ENCODE results near the gene SSBP3. TPM values are rescaled to one million over a fixed set of nuclear protein-coding genes. Genes with fewer than 3 reads are reported as not detected.

The SSBP3 gene
- total RNA-seq, 2 donors from 2014 or later: 59.0 to 92.1 TPM

- H3K9me3 Mint-ChIP-seq: no peaks in the 10 kb centered on the region
Measured at GRCh38 chr1:54260810-54261209, 145.4 kb downstream of the SSBP3 start.

GRCh38 chr1:54259546-54260140 lies 146.6 kb downstream of the SSBP3 start:
- ATAC-seq (no peak), DNase-seq (ENCODE audit: low spot score) (no peak)
- Mint-ChIP-seq H3K9me3 (no peaks in the 10 kb centered on the region), H3K36me3 (no peaks in the 10 kb centered on the region), H3K4me3 (no peak overlapping the region), H3K4me1 (ENCODE audit: low read depth in 2 of 2) (peaks cover 18 to 55% of the 10 kb centered on the region in 2 donors), H3K27ac (peak overlapping the region in 1 of 2 donors; percentile 48), H3K27me3 (no peaks in the 10 kb centered on the region)

More at GRCh38 chr1:54260810-54261209, 145.4 kb downstream of the SSBP3 start:
- H3K4me3 Mint-ChIP-seq: no peak overlapping the region
- H3K36me3 Mint-ChIP-seq: no peaks in the 10 kb centered on the region
- H3K27ac Mint-ChIP-seq: peak overlapping the region in 1 of 2 donors; percentile 87
- DNase-seq (ENCODE audit: low spot score) (no peak), ATAC-seq (no peak)
- H3K27me3 Mint-ChIP-seq: no peaks in the 10 kb centered on the region
- H3K4me1 Mint-ChIP-seq (ENCODE audit: low read depth in 2 of 2): peaks cover 24 to 66% of the 10 kb centered on the region in 2 donors

DNA sequence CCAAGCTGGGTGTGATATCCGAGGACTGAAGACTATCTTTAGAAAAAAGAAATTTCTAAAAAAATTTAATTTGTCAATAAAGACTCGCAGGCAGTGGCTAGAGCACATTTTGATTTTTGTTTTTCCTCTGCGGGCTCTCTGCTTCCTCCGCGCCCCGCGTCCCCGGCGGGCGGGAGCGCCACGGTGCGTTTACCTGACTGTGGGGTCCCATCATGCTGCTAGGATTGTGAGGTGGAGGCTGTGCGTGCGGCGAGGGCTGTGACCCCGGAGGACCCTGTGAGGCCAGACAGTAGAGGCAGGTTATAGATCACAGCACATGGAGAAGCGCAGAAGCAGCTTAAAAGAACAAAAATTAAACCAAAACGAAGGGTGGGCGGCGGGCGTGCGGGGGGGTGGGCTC lies 148.3 kb downstream of the SSBP3 start:
- Mint-ChIP-seq H3K4me3 (no peak overlapping the region), H3K4me1 (ENCODE audit: low read depth in 2 of 2) (peaks cover 5 to 51% of the 10 kb centered on the region in 2 donors), H3K36me3 (no peaks in the 10 kb centered on the region), H3K27ac (peak overlapping the region in 1 of 2 donors; percentile 61), H3K9me3 (no peaks in the 10 kb centered on the region), H3K27me3 (no peaks in the 10 kb centered on the region)
- DNase-seq (ENCODE audit: low spot score) (no peak), ATAC-seq (no peak)

DNA sequence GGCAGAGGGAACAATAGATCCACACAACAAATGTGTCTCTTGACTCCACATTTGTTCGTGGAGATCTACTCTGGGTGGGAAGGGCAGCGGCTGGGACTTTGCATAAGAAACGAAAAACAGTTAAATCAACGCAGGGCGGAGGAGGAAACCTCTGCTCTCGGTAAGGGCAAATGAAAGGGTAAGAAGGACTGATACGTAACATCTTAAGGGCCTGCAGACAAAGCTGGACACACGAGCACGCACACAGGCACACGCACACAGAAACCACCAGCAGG lies 148.9 kb downstream of the SSBP3 start:
- no peaks in the 10 kb centered on the region for H3K9me3 Mint-ChIP-seq
- DNase-seq (ENCODE audit: low spot score): no peak
- no peak for ATAC-seq
- no peaks in the 10 kb centered on the region for H3K27me3 Mint-ChIP-seq
- H3K4me3 Mint-ChIP-seq: no peak overlapping the region
- H3K4me1 Mint-ChIP-seq (ENCODE audit: low read depth in 2 of 2): peaks cover 9 to 55% of the 10 kb centered on the region in 2 donors
- H3K27ac Mint-ChIP-seq: no peak overlapping the region
- H3K36me3 Mint-ChIP-seq: no peaks in the 10 kb centered on the region

GRCh38 chr1:54256522-54257345 lies 149.5 kb downstream of the SSBP3 start:
- peaks cover 9 to 53% of the 10 kb centered on the region in 2 donors for H3K4me1 Mint-ChIP-seq (ENCODE audit: low read depth in 2 of 2)
- no peaks in the 10 kb centered on the region for H3K36me3 Mint-ChIP-seq
- H3K27ac Mint-ChIP-seq: peak overlapping the region in 1 of 2 donors; percentile 11
- ATAC-seq (no peak), DNase-seq (ENCODE audit: low spot score) (no peak)
- no peaks in the 10 kb centered on the region for H3K9me3 Mint-ChIP-seq
- no peak overlapping the region for H3K4me3 Mint-ChIP-seq
- H3K27me3 Mint-ChIP-seq: no peaks in the 10 kb centered on the region

GRCh38 chr1:54255026-54255702 lies 151.0 kb downstream of the SSBP3 start:
- no peaks in the 10 kb centered on the region for H3K36me3 Mint-ChIP-seq
- H3K9me3 Mint-ChIP-seq: no peaks in the 10 kb centered on the region
- ATAC-seq: no peak
- no peak overlapping the region for H3K27ac Mint-ChIP-seq
- H3K4me3 Mint-ChIP-seq: no peak overlapping the region
- H3K27me3 Mint-ChIP-seq: no peaks in the 10 kb centered on the region
- DNase-seq (ENCODE audit: low spot score): no peak
- peaks cover 9 to 47% of the 10 kb centered on the region in 2 donors for H3K4me1 Mint-ChIP-seq (ENCODE audit: low read depth in 2 of 2)

- Mint-ChIP-seq H3K9me3 (no peaks in the 10 kb centered on the region), H3K4me3 (no peak overlapping the region), H3K27ac (no peak overlapping the region), H3K4me1 (ENCODE audit: low read depth in 2 of 2) (peaks cover 9 to 38% of the 10 kb centered on the region in 2 donors), H3K36me3 (no peaks in the 10 kb centered on the region), H3K27me3 (no peaks in the 10 kb centered on the region)
- ATAC-seq: no peak
- no peak for DNase-seq (ENCODE audit: low spot score)
Measured at GRCh38 chr1:54254055-54254454, 152.1 kb downstream of the SSBP3 start.

GRCh38 chr1:54253480-54253879 lies 152.7 kb downstream of the SSBP3 start:
- no peak overlapping the region for H3K4me3 Mint-ChIP-seq
- H3K9me3 Mint-ChIP-seq: no peaks in the 10 kb centered on the region
- peak overlapping the region in 1 of 2 donors; percentile 79 for H3K27ac Mint-ChIP-seq
- DNase-seq (ENCODE audit: low spot score) (no peak), ATAC-seq (peak in 1 of 2 donors; percentile 46)
- peaks cover 8 to 37% of the 10 kb centered on the region in 2 donors for H3K4me1 Mint-ChIP-seq (ENCODE audit: low read depth in 2 of 2)
- no peaks in the 10 kb centered on the region for H3K36me3 Mint-ChIP-seq
- H3K27me3 Mint-ChIP-seq: no peaks in the 10 kb centered on the region

DNA sequence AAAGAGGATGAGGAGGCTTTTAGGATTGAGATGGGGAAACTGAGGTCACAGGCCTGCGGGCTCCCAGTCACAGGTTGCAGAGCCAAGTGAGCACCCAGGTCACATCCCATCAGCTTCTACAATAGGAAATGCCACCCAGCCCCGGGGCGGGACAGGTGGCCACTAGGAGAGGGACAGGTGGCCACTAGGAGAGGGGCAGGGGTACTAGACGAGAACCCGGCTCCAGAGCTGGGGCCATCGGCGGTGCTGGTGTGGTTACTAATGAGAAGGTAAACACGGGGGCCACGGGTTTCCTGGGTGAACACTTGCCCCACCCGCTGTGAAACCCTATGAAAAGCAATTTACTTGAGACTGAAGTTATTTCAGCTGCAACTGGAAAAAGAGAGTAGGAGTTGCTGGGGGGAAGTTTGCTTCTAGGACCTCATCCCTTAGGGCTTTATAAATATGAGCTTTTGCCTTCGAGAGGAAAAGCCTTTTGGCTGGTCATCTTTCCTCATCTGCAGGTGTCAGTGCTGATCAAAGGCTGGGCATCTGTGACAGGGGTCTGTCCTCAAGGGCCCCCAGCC lies 153.7 kb downstream of the SSBP3 start:
- Mint-ChIP-seq H3K27ac (peak overlapping the region; percentile 3 to 65), H3K27me3 (no peaks in the 10 kb centered on the region)
- ATAC-seq: no peak

DNA sequence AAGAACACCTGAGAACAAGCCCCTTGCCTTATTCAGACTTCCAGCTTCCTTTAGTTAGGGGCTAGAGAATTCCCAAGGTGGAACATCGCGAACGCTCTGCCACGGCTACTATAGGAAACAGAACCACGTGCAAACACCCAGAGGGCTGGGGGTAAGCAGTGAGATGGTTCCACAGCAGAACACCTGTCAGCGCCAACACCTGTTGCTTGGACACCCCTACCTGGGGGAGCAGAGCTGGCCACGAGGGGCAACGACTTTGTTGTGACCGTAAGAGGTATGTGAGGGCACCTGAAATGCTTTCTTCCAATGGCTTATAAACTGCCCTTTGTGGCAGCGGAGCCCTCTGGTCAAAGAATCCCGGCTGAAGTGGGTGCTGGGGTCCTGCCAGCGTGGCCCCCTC lies 155.5 kb downstream of the SSBP3 start:
- ATAC-seq: no peak
- Mint-ChIP-seq H3K9me3 (no peaks in the 10 kb centered on the region), H3K4me3 (no peak overlapping the region), H3K27me3 (no peaks in the 10 kb centered on the region), H3K27ac (no peak overlapping the region), H3K4me1 (ENCODE audit: low read depth in 2 of 2) (peaks cover 4 to 22% of the 10 kb centered on the region in 2 donors), H3K36me3 (no peaks in the 10 kb centered on the region)
- DNase-seq (ENCODE audit: low spot score): no peak

More for the DNA sequence above, 153.7 kb downstream of the SSBP3 start:
- peaks cover 4 to 29% of the 10 kb centered on the region in 2 donors for H3K4me1 Mint-ChIP-seq (ENCODE audit: low read depth in 2 of 2)
- no peaks in the 10 kb centered on the region for H3K9me3 Mint-ChIP-seq
- no peaks in the 10 kb centered on the region for H3K36me3 Mint-ChIP-seq
- DNase-seq (ENCODE audit: low spot score): no peak
- H3K4me3 Mint-ChIP-seq: no peak overlapping the region

DNA sequence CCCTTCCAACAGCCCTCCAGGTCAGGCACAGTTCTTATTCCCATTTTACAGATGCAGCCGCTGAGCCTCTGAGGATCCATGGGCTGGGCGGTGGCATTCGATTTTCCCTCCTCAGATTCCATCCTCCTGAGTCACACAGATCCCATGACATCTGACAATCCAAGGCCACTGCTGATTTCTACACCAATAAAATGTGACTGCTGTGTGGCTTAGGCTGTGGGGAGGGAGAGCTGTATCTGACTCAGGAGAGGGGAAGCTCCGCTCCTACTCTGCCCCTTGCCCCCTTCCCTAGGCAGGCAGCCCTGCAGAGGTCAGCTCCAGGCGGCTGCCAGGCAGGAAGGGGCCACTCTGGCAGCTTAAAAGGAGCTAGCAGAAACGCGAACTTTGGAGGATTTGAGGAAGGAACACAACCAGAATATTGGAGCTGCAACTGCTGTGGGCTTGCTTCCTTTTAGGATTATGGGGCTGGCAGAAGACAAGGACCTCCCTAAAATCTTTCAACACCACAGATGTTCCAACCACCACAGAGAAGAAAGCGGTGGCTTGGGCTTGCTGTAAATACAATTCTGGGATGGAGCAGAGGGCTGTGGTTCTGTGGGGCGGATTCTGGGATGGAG lies 156.3 kb downstream of the SSBP3 start:
- no peaks in the 10 kb centered on the region for H3K36me3 Mint-ChIP-seq
- H3K9me3 Mint-ChIP-seq: no peaks in the 10 kb centered on the region
- DNase-seq (ENCODE audit: low spot score) (no peak), ATAC-seq (no peak)
- no peak overlapping the region for H3K27ac Mint-ChIP-seq
- H3K4me3 Mint-ChIP-seq: no peak overlapping the region
- peaks cover 4 to 23% of the 10 kb centered on the region in 2 donors for H3K4me1 Mint-ChIP-seq (ENCODE audit: low read depth in 2 of 2)
- no peaks in the 10 kb centered on the region for H3K27me3 Mint-ChIP-seq

GRCh38 chr1:54248966-54249365 lies 157.2 kb downstream of the SSBP3 start:
- H3K4me1 Mint-ChIP-seq (ENCODE audit: low read depth in 2 of 2): peaks cover 4 to 22% of the 10 kb centered on the region in 2 donors
- H3K36me3 Mint-ChIP-seq: no peaks in the 10 kb centered on the region
- no peaks in the 10 kb centered on the region for H3K9me3 Mint-ChIP-seq
- no peaks in the 10 kb centered on the region for H3K27me3 Mint-ChIP-seq
- H3K4me3 Mint-ChIP-seq: no peak overlapping the region
- peak overlapping the region; percentile 2 to 40 for H3K27ac Mint-ChIP-seq
- no peak for ATAC-seq
- DNase-seq (ENCODE audit: low spot score): no peak

GRCh38 chr1:54247863-54248515 lies 158.2 kb downstream of the SSBP3 start:
- H3K4me1 Mint-ChIP-seq (ENCODE audit: low read depth in 2 of 2): peaks cover 4 to 17% of the 10 kb centered on the region in 2 donors
- H3K4me3 Mint-ChIP-seq: no peak overlapping the region
- H3K27ac Mint-ChIP-seq: no peak overlapping the region
- DNase-seq (ENCODE audit: low spot score): no peak
- H3K9me3 Mint-ChIP-seq: no peaks in the 10 kb centered on the region
- no peak for ATAC-seq
- no peaks in the 10 kb centered on the region for H3K36me3 Mint-ChIP-seq
- H3K27me3 Mint-ChIP-seq: no peaks in the 10 kb centered on the region

Data from natural killer cell treated with Interleukin-12 subunit alpha and Interleukin-12 subunit beta and Interleukin-15 and Interleukin-18, amount 100 ng/mL, for 72 hours (primary cell).